DMS53 (cell line): ENCODE measurements around the gene FILIP1.

Experiments
- DNase-seq: peaks from one replicate; lab custom pipeline; 2025; lab: John Stamatoyannopoulos, UW

Gene FILIP1

GRCh38 chr6:75291744-75292143 lies 201.9 kb downstream of the FILIP1 start:
- DNase-seq: no peak

GRCh38 chr6:75291331-75291730 lies 202.3 kb downstream of the FILIP1 start:
- DNase-seq: no peak

- peak; percentile 23 for DNase-seq
Measured at GRCh38 chr6:75290136-75290945, 203.3 kb downstream of the FILIP1 start.

GRCh38 chr6:75288023-75288422 lies 205.6 kb downstream of the FILIP1 start:
- DNase-seq: no peak

GRCh38 chr6:75287424-75287823 lies 206.2 kb downstream of the FILIP1 start:
- DNase-seq: no peak

- no peak for DNase-seq
Measured at GRCh38 chr6:75286955-75287354, 206.6 kb downstream of the FILIP1 start.

- peak; percentile 80 for DNase-seq
Measured at GRCh38 chr6:75285283-75285639, 208.3 kb downstream of the FILIP1 start.

- DNase-seq: peak; percentile 100
Measured at GRCh38 chr6:75284632-75285282, 208.8 kb downstream of the FILIP1 start, which contains the start of gene TMEM30A. TSS of gene TMEM30A (minus strand) at chr6:75284792. CDS start at chr6:75284638, 154 bp downstream.

- DNase-seq: peak; percentile 79
Measured at GRCh38 chr6:75283907-75284631, 209.5 kb downstream of the FILIP1 start.

GRCh38 chr6:75282706-75283105 lies 210.9 kb downstream of the FILIP1 start:
- DNase-seq: no peak

GRCh38 chr6:75281653-75282052 lies 211.9 kb downstream of the FILIP1 start:
- DNase-seq: no peak

GRCh38 chr6:75280131-75280855 lies 213.3 kb downstream of the FILIP1 start:
- DNase-seq: no peak

GRCh38 chr6:75279418-75279817 lies 214.2 kb downstream of the FILIP1 start:
- no peak for DNase-seq

- DNase-seq: no peak
Measured at GRCh38 chr6:75278474-75279077, 215.0 kb downstream of the FILIP1 start.

- DNase-seq: no peak
Measured at GRCh38 chr6:75275067-75275466, 218.5 kb downstream of the FILIP1 start.

- DNase-seq: no peak
Measured at GRCh38 chr6:75273009-75273408, 220.6 kb downstream of the FILIP1 start.

- peak; percentile 54 for DNase-seq
Measured at GRCh38 chr6:75272145-75272840, 221.3 kb downstream of the FILIP1 start.

GRCh38 chr6:75268988-75269354 lies 224.6 kb downstream of the FILIP1 start:
- DNase-seq: no peak

GRCh38 chr6:75268121-75268987 lies 225.2 kb downstream of the FILIP1 start:
- DNase-seq: peak; percentile 47

GRCh38 chr6:75267461-75267860 lies 226.1 kb downstream of the FILIP1 start:
- DNase-seq: no peak
